Measurements from ENCODE around the gene JMY.
"Not testable (repeated sequence)": the region's sequence is repeated elsewhere in the genome, so short reads cannot be mapped to it uniquely, and the experiment has no call there.

The JMY gene

DNA sequence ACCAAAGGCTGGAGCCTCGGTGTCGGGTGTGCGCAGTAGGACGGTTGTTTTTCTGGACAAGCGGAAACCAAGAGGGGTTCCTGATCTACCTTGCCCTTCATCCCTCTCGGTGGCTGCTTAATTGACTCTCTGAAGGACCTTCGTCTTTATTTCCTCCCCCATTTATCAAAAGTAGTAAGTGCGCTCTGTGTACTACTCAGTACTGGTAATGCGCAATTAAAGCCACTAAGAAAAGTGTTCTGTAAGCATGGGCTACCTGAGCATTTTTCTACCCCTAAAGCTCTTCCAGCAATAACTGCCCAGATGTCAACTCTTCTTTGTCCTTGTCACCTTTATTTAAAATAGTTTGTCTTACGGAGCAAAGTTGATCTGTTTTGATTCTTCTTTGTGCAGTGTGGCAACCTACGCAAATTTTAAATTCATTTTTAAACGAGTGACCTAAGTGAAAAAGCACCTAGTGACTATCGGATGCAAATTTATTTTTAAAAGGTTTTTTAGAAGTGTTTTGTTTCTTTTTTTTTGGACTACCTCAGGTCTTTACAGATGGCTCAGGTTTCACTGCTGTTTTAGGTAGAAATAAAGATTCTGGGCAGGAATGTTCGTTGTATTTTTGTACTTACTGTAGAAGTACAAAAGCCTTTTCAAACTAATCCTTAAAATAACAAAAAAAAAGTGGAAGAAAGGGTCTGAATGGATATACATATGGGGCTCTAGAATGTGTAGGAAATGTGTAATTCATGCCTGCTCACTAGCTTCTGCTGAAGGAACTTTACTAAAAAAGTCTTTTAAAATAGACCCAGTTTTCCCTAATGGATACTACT, 2.0 kb downstream of the JMY start:
- no peak for DNase-seq

DNA sequence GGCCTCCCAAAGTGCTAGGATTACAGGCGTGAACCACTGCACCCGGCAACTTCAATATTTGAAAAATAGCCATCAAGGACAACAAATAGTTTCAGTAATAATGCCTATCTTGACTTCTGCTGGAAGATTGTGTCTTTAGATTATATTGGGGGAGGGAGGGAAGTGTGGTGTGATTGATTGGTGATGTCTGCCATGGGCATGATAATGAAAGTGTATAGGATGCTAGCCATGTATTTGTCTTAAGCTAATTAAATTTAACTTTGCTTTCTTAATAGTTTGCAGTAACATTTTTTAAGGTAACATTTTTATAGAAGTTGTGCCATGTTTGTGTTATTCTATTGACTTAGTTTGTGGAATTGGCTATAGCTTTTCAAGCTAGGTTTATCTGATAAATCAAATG, 4.6 kb downstream of the JMY start:
- DNase-seq, result no peak

DNA sequence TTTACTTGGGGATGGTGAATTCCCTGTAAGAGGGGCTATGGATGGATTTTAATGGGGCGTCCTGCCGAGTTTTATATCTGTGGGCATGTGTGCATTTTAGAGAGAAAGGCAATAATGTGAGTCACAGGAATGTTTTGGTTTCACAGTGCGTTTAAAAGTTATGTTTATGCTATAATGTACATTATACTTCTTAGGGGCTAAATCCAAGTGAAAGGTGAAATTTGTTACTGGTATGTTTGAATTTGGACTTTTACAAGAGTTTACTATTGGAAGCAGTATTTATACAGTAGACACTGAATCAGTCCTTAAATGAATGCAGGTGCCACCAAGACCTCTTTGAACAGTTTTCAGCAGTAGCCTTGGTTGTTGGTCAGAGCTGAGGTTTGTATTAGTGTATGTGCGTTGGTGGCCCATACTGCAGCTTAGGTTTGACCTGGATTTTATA, 5.6 kb downstream of the JMY start:
- DNase-seq, result no peak

DNA sequence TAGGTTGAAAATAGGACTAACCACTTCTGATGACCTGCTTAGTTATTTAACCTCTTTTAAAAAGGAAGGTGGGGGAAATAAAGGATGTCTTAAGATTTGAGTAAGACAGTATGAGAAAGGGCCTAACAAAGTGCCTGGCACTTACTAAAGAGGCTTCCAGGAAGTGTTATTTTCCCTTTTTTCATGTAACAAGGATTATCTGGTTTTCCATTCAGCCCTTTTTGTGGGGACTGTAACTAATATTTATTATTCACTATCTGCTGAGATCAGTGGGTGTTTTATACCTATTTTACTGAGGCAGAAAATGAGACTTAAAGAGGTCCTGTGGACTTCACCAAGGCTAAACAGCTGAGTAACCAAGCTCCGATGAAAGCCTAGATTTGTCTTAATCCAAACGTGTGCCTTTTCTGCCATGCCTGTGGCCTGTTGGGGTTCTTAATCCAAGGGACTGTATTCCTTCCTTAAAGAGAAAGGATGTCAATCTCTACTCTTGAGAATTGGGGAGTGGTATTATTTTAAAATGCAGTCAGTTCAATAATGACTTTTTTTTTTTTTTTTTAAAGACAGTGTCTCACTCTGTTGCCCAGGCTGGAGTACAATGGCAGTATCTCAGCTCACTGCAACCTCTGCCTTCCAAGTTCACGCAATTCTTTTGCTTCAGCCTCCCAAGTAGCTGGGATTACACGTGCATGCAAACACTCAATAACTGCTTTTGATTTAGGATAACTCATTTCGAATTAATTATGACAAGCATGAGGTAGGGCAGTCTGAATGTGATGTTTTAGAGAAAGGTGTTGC, 6.5 kb downstream of the JMY start:
- DNase-seq, result no peak

DNA sequence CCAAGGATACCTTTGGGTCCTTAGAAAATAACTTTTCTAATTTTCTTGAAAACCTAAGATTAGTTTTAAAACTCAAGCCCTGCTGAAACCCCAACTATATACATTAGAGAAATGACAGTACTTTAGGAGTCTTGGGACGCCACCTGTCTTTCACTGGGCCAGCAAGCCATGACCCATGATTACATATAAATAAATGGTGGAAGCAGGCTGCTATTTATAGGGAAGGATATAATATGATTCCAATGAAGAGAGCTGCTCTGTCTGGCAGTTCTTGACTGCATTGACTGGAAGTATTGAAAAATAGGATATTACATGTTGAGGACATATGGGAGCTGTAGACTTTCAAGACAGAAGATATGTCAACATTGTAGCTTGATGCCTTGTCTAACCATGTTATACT, 7.3 kb downstream of the JMY start:
- no peak for DNase-seq

DNA sequence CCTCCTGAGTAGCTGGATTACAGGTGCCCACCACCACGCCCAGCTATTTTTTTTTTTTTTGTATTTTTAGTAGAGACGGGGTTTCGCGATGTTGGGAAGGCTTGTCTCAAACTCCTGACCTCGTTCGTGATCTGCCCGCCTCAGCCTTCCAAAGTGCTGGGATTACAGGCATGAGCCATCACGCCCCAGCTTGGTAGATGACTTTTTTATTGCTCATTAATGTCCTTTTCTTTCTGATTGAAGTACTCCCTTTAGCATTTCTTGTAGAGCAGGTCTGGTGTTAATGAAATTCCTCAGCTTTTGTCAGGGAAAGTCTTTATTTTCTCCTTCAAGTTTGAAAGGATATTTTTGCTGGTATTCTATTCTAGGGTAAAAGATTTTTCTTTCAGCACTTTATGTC, 18.1 kb downstream of the JMY start:
- DNase-seq, result not testable (repeated sequence)

DNA sequence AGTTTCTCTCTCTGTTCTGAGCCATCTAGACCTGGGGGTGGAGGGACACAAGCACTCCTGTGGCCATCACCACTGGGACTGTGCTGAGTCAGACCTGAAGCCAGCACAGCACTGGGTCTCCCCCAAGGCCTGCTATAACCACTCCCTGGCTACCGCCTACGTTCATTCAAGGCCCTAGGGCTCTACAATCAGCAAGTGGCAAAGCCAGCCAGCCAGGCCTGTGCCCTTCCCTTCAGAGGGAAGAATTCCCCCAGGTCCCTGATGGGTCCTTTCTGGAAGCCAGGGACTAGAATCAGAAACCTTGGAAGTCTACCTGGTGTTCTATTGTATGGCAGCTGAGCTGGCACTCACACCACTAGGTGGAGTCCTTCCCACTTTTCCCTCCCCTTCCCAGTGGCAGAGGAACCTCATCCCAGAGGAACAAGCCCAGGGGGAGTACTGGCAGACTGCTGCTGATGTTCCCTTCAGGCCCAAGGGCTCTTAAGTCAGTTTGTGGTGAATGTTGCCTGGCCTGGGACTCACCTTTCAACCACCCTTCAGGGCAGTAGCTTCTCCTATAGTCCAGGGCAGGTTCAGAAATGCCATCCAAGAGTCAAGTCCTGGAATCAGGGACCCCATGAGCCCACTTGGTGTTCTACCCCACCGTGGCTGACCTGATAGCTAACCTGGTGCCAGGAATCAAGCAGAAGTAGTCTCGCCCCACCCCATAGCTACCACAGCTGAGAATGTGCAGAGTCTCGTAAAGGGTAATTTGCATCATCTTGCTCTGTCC, 20.0 kb downstream of the JMY start:
- DNase-seq, result no peak

DNA sequence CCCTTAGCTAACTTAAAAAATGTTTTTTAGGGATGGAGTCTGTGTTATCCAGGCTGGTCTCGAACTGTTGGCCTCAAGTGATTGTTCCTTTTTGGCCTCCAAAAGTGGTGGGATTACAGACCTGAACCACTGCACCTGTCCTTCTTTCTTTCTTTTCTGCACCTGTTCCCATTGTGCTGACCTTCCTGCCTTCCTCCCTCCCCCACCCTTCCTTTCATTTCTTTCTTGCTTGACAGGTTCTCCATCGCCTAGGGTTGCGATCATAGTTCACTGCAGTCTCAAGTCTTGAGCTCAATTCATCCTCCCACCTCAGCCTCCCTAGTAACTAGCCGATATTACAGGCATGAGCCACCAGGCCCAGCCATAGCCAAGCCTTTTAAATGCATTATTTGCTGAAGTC, 20.6 kb downstream of the JMY start:
- DNase-seq, result no peak

DNA sequence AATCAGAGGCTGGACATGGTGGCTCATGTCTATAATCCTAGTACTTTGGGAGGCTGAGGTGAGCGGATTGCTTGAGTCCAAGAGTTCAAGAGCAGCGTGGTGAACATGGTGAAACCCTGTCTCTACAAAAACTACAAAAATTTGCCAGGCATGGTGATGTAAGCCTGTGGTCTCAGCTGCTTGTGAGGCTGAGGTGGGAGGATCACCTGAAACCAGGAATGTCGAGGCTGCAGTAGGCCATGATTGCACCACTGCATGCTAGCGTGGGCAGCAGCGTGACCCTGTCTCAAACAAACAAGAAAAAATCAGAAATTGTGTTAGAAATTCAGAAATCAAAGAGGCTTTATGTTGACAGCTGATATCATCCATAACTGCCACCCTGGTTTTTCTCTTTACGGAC, 21.4 kb downstream of the JMY start:
- no peak for DNase-seq

DNA sequence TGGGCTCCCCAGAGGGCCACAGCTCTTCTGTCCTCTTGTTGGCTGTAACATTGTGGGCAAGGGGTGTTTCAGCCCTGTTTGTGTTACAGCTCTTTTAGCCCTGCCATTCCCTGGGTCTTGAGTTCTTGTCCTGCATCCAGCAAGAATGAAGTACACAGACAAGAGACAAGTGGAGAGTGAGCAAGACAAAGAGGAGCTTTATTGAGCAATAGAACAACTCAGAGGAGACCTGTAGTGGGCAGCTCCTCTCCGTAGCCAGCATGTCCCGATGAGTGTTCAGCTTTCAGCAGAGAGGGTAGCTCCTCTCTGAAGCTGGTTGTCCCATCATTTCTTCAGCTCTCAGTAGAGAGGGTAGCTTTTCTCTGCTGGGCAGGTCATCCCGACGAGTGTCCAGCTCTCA, 22.9 kb downstream of the JMY start:
- no peak for DNase-seq

DNA sequence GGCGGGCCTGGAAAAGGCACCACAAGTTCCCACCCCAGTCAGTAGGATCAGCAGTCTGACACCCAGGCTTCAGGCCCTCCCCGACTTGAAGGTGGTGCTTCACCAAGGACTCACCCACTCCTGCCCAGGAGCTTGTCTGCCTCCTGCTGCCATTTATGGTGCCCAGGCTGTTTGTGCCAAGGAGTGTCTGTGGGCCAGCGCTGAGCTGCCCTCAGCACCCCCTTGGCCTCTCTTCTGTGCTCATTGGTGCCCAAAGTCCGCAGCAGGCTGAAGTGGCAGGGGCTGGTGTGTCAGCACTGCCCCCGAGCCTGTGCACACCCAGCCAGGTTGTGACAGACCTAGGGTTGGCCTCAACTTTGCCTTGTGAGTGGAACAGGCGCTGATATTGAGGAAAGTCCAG, 23.5 kb downstream of the JMY start:
- DNase-seq, result no peak

DNA sequence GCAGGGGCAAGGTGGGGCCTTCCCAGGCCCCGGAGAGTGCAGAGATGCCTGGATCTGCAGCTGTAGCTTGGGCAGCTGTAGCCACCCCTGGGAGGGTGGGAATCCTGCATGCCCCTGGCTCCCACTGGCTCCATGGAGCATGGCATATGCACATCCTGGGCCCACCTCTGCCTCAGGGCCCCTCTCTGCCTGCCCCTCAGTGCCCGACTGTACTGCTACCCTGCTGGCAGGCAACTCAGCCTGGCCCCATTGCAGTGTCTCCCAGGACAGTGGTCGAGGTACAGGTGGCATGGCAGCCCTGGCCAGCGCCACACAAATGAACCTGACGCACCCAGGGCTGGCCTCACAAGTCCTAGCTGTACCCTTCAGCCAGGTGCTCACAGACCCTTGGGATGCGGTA, 23.9 kb downstream of the JMY start:
- no peak for DNase-seq

DNA sequence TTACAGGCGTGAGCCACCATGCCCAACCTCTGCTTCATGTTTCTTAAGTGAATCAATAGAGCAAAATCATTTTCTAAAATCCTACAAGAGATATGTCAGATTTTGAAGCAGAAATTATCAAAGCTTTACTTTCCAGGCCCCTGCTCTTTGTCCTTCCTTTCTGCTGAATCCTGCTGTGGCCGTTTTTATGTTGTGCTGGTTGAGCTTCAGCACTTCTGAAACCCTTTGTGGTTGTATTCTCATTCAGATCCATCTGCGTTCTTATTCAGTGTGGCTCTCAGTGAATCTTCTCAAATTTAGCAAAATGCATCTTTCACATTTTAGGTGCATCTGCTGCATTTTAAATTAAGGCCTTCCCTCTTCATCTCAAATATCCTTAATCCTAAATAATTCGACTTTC, 26.0 kb downstream of the JMY start:
- no peak for DNase-seq

DNA sequence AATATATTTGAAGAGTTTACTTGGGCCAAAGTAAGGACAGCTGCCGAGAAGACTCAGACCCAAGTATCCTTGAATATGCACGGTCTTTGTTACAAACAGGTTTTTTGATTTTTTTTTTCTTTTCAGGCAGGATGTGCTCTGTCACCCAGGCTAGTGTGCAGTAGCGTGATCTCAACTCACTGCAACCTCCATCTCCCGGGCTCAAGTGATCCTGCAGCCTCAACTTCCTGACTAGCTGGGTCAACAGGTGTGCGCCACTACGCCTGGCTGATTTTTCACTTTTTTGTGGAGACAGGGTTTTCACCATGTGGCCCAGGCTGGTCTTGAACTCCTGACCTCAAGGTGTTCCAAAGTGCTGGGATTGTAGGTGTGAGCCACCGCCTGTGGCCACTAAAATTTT, 27.4 kb downstream of the JMY start:
- DNase-seq, result no peak

DNA sequence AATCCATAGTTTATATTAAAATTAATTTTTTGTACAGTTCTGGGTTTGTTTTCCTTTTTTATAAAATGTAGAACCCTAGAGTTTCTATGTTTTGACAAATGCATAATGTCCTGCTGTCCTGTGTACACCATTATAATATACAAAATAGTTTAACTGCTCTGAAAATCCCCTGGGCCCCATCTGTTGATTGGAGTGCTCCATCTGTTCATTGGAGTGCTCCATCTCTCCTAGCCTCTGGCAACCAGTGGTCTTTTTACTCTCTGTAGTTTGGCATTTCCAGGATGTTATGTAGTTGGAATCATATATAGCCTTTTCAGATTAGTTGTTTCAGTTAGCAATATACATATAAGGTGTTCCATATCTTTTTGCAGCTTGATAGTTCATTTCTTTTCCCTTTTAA, 31.2 kb downstream of the JMY start:
- no peak for DNase-seq

DNA sequence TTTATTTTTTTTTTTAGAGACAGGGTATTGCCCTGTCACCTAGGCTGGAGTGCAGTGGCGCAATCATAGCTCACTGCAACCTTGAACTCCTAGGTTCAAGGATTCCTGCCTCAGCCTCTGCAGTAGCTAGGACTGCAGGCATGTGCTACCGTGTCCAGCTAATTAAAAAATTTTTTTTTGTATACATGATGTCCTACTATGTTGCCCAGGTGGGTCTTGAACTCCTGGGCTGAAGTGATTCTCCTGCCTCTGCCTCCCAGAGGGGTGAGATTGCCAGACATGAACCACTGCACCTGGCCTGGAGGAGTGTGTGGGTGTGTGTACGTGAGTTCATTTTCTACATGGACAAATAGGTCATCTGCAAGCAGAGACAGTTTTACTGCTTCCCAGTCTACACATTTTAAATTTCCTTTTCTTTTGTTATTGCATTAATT, 33.8 kb downstream of the JMY start:
- no peak for DNase-seq

DNA sequence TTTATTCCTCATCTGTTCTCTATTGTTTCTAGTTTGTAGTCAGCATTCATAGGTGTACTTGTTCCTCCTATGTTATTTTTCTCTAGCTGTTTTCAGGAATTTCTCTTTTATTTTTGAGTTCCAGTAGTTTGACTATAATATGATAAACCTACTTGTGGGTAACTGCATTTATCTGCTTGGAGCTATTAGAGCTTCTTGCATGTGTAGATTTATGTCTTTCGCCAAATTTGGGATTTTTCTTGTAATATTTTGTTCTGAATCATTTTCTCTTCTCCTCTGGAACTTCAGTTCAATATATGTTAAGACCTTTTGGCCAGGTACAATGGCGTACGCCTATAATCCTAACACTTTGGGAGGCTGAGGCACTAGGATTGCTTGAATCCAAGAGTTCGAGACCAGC, 37.4 kb downstream of the JMY start:
- DNase-seq, result no peak

DNA sequence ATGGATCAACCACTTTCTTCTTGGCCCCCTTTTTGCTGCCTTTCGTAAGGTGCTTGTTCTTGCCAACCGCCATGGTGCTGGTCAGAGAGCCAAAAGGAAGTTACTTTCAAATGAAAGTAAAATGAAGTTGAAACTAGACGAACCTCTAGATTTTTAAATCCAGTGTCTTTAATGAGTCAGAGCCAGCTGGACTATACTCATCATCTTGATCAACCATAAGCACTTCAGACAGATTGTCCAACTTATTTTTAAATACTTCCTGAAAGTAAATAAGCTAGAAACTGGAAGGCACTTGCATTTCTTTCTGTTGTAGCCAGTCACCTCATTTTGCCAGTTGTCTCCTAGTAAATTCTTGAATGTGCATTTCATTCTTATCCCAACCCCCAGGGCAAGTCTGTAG, 48.9 kb downstream of the JMY start:
- DNase-seq, result no peak

DNA sequence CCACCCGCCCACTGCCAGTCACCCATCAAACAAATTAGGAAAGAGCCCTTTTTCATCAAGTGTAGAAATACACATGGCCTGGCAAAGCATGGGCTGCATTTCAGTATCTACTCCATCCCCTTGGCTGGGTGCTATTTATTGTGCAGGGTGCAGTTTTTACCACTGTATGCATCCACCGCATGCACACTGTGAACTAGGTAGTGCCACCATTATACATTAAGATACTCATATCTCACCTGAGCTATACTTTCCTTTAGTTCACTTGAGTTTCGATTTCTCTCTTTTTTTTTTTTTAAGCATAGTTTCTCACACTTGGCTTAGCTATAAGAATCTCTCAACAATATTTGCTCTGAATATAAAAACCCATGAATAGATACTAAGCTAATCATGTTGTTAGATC, 49.4 kb downstream of the JMY start:
- DNase-seq, result no peak

DNA sequence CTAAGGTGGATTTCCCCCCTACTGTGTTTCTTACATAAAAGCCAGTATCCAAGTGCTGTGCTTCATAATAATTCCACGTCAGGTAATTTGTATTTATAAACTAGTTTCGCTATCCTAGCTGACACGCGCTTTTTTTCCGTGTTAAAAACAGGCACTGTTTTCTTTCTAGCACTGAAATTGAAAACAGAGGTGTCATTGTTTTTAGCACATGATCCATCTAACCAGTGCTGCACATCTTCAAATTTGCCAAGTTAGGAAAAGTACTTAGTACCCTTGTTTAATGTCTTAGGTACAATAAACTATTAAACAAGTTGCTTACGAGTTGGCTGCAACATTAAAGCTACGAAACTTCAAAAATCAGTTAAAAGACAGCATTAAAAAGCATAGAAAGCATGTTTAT, 49.9 kb downstream of the JMY start:
- no peak for DNase-seq

DNA sequence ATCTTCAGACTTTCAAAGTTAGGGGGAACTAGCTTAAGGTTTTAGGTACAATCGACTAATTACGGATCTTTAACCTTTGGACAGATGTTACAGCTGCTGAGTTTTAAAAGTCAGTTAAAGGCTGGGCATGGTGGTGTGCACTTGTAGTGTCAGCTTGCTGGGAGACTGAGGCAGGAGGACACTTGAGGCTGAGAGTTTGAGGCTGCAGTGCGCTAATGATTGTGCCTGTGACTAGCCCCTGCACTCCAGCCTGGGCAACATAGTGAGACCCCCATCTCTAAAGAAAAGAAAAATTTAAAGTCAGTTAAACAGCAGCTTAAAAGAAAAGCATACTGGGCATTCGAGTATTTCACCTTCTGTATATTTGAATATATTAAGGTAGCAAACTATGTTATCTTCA, 51.4 kb downstream of the JMY start:
- no peak for DNase-seq

DNA sequence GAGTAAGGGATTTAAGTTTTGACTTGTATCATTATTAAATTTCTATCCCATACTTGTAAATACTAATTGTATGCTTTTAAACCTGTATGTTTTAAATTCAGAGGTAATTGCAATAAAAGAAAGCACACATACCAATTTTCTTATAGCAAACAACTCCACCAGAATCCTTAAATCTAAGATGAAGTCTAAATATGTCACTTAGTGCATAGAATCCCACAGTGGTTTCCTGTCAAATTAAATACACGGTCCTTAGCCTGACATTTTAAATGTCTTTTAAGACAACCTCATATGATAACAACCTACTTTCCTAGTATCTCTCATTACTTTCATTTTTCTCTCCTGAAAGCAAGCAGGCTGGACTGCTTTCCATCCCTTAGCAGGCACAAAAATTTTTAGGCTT, 52.0 kb downstream of the JMY start:
- no peak for DNase-seq

DNA sequence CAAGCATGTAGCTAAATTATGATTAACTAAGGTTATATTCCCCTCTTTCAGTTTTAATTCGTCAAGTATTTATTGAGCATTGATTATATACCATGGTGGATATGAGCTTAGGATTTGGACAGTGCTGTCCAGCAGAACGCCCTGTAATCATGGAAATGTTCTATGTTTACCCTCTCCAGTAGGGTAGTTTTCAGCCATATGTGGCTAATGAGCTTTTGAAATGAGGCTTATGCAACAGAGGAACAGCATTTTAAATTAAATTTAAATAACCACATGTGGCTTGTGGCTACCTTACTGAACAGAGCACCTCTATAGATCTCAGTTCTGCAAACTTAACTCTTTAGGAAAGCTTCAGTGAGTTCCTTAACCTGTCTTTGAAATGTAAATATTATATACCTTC, 59.1 kb downstream of the JMY start:
- no peak for DNase-seq

DNA sequence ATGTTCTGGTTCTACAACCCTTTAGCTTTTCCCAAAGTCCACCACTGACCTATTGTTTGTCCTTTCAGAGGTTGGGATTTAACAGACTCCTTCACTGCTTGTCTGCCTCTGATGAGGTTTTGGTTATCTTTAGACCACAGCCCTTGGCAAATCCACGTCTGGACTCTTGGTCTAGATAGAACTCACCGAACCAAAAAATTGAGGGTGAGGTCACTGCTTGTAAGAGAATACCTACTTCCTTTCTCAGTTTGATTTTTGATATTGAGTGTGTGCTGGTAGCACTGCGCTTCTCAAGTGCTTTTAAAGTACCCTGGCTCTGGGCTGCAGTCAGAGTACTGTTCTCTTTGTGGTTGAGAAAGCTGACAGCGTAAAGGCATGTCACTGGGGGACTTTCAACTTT, 61.7 kb downstream of the JMY start:
- no peak for DNase-seq

Measured in CD4-positive, alpha-beta T cell treated with Interleukin-12 subunit alpha and Interleukin-12 subunit beta, for 1 hour (primary cell).